Natural killer cell (primary cell): Measurements from ENCODE around the gene MTA2. TPM values are rescaled to one million over a fixed set of nuclear protein-coding genes. Genes with fewer than 3 reads are reported as not detected.

Source experiments
- ATAC-seq, 3 donors: fragments of 150-1000 bp in 2 of 3; fragments of 200-7000 bp in 1 of 3; cut with Tn5 transposase; 1 replicate in 1 of 3; 2 replicates in 2 of 3; pipeline ENCODE4 v1.10.0; 2021; ENCODE audit warnings: mild to moderate bottlenecking in 2 of 3, moderate library complexity in 2 of 3
- DNase-seq, 2 donors: peaks; one replicate each; pipeline versions ENCODE4 v3.0.0 to v3.0.0-alpha.2; 2013 to 2021; ENCODE audit warnings: mixed read lengths in 1 of 2
- H3K27ac ChIP-seq: one replicate; pipeline ENCODE4 v1.5.1; 2013; ENCODE audit warnings: mild to moderate bottlenecking, low read length
- H3K27me3 ChIP-seq: one replicate; pipeline ENCODE4 v1.6.1; 2013; ENCODE audit warnings: low read length; ENCODE audit not compliant: control insufficient read depth, insufficient read depth
- H3K36me3 ChIP-seq: one replicate; pipeline ENCODE4 v1.6.1; 2013; ENCODE audit warnings: low read length; ENCODE audit not compliant: control insufficient read depth, insufficient read depth
- H3K4me1 ChIP-seq: one replicate; pipeline ENCODE4 v1.6.1; 2013; ENCODE audit warnings: low read length; ENCODE audit not compliant: control insufficient read depth, insufficient read depth
- H3K4me3 ChIP-seq: one replicate; pipeline ENCODE4 v1.5.1; 2013; ENCODE audit warnings: low read length
- H3K9me3 ChIP-seq: one replicate; pipeline ENCODE4 v1.6.1; 2013; ENCODE audit warnings: low read length; ENCODE audit not compliant: control insufficient read depth, insufficient read depth
- H3K27ac Mint-ChIP-seq, 2 donors: one replicate each; pipeline ENCODE4 v1.8.0; 2022; ENCODE audit warnings: mild to moderate bottlenecking in 2 of 2, mixed read lengths in 2 of 2, moderate library complexity in 1 of 2
- H3K27me3 Mint-ChIP-seq, 2 donors: one replicate each; pipeline ENCODE4 v1.8.0; 2022; ENCODE audit warnings: low read depth in 2 of 2, mixed read lengths in 2 of 2
- H3K36me3 Mint-ChIP-seq: one replicate; pipeline ENCODE4 v1.8.0; 2022; ENCODE audit warnings: mixed read lengths
- H3K4me1 Mint-ChIP-seq, 2 donors: one replicate each; pipeline ENCODE4 v1.8.0; 2022; ENCODE audit warnings: mixed read lengths in 2 of 2
- H3K4me3 Mint-ChIP-seq: one replicate; pipeline ENCODE4 v1.8.0; 2022; ENCODE audit warnings: mild to moderate bottlenecking, moderate library complexity, mixed read lengths
- H3K9me3 Mint-ChIP-seq, 2 donors: one replicate each; pipeline ENCODE4 v1.8.0; 2022; ENCODE audit warnings: mixed read lengths in 2 of 2
- CTCF ChIP-seq: fragments of 200-600 bp; IDR thresholded peaks from one replicate; pipeline ENCODE4 v1.8.0; 2022; ENCODE audit warnings: antibody characterized with exemption
- WGBS: methylation state at CpG from one replicate; pipeline ENCODE4 v1.1.7; 2013; ENCODE audit warnings: missing lambda C conversion rate; ENCODE audit not compliant: insufficient coverage; 5-methylcytosine and 5-hydroxymethylcytosine counted together
- intact Hi-C: fragments of 100-400 bp; cut with micrococcal nuclease; formaldehyde crosslinking; loops from one replicate; pipeline ENCODE4 v1.14.2; 2022
- total RNA-seq, 4 donors: library from RNA; stranded (reverse); fragments of 120-200 nt in 1 of 4; gene quantifications; one replicate each; pipeline versions ENCODE4 v1.2.3 to v1.2.4, GENCODE V29; 2013 to 2022

MTA2 gene
- total RNA-seq, 3 donors from 2014 or later (not counting 1 experiment from before 2014, with no cell fraction given) = 254 to 305 (median 259) TPM

GRCh38 chr11:62577046-62577714 is 24.5 kb downstream of the MTA2 start:
- Histone ChIP-seq H3K36me3 (peaks cover 31% of the 10 kb centered on the region), H3K9me3 (no peaks in the 10 kb centered on the region), H3K4me1 (peaks cover 27% of the 10 kb centered on the region), H3K4me3 (no peak overlapping the region), H3K27ac (no peak overlapping the region), H3K27me3 (no peaks in the 10 kb centered on the region)
- H3K4me3 Mint-ChIP-seq = no peak overlapping the region
- DNase-seq = no peak
- ATAC-seq = no peak
- no peak for TF ChIP-seq CTCF
- 91% methylated on average over 12 of the region's 12 CpGs for WGBS
- H3K4me1 Mint-ChIP-seq = peaks cover 28 to 36% of the 10 kb centered on the region in 2 donors
- H3K27me3 Mint-ChIP-seq = no peaks in the 10 kb centered on the region
- H3K9me3 Mint-ChIP-seq = no peaks in the 10 kb centered on the region
- intact Hi-C loops = no loop called here
- no peak overlapping the region for H3K27ac Mint-ChIP-seq
- H3K36me3 Mint-ChIP-seq = peaks cover under 1% of the 10 kb centered on the region

DNA sequence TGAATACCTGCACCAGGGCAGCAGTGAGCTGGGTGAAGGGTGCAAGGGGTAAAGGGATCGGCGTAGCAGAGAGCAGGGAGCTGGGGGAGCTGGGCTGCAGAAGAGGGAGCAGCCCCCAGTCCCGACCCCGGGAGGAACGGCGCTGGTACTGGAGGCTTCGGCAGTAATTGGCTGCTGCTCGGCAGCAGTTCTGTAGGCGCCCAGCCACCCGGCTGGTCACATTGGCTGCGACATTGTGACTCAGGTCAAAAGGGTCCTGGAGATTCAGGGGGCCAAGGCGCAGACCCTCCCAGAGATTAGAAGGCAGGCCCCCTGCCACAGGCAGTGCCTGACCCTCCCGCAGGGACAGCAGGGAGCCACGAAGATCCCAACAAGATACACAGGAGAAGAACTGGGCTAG is 25.8 kb downstream of the MTA2 start:
- peaks cover 36 to 49% of the 10 kb centered on the region in 2 donors for H3K4me1 Mint-ChIP-seq
- H3K4me3 Mint-ChIP-seq = peak overlapping the region; percentile 99
- peaks cover 27% of the 10 kb centered on the region for H3K4me1 ChIP-seq
- peak overlapping the region in 1 of 2 donors; percentile 47 for H3K27ac Mint-ChIP-seq
- no peak for TF ChIP-seq CTCF
- H3K4me3 ChIP-seq = no peak overlapping the region
- no peaks in the 10 kb centered on the region for H3K27me3 Mint-ChIP-seq
- WGBS = 96% methylated on average over 14 of the region's 14 CpGs
- H3K36me3 ChIP-seq = peaks cover 35% of the 10 kb centered on the region
- H3K9me3 Mint-ChIP-seq = no peaks in the 10 kb centered on the region
- no peak for ATAC-seq
- intact Hi-C loops = no loop called here
- H3K36me3 Mint-ChIP-seq = peaks cover 10% of the 10 kb centered on the region
- H3K9me3 ChIP-seq = no peaks in the 10 kb centered on the region
- H3K27me3 ChIP-seq = no peaks in the 10 kb centered on the region
- H3K27ac ChIP-seq = no peak overlapping the region
- DNase-seq = no peak

- H3K4me1 ChIP-seq = peaks cover 27% of the 10 kb centered on the region
- no peak overlapping the region for H3K4me3 ChIP-seq
- H3K4me1 Mint-ChIP-seq = peaks cover 36 to 52% of the 10 kb centered on the region in 2 donors
- intact Hi-C loops = no loop called here
- peak overlapping the region; percentile 92 to 95 for H3K27ac Mint-ChIP-seq
- peaks cover 38% of the 10 kb centered on the region for H3K36me3 ChIP-seq
- H3K27me3 Mint-ChIP-seq = no peaks in the 10 kb centered on the region
- H3K27ac ChIP-seq = no peak overlapping the region
- no peak for DNase-seq
- H3K9me3 ChIP-seq = no peaks in the 10 kb centered on the region
- H3K27me3 ChIP-seq = no peaks in the 10 kb centered on the region
- no peak for ATAC-seq
- TF ChIP-seq CTCF = no peak
- H3K36me3 Mint-ChIP-seq = peaks cover 10% of the 10 kb centered on the region
- no peaks in the 10 kb centered on the region for H3K9me3 Mint-ChIP-seq
- WGBS = 86% methylated on average over 17 of the region's 17 CpGs
- H3K4me3 Mint-ChIP-seq = peak overlapping the region; percentile 99
Measured at GRCh38 chr11:62575156-62575555, 26.5 kb downstream of the MTA2 start.
